NOMO-1 treated with DMSO at 0.1 percent for 48 hours (cell line): Measurements from ENCODE around the gene DRG2.

ENCODE experiments used
- DNase-seq: peaks from one replicate; lab custom pipeline; 2025; ENCODE audit not compliant: unreplicated experiment; lab: John Stamatoyannopoulos, UW

The DRG2 gene

DNA sequence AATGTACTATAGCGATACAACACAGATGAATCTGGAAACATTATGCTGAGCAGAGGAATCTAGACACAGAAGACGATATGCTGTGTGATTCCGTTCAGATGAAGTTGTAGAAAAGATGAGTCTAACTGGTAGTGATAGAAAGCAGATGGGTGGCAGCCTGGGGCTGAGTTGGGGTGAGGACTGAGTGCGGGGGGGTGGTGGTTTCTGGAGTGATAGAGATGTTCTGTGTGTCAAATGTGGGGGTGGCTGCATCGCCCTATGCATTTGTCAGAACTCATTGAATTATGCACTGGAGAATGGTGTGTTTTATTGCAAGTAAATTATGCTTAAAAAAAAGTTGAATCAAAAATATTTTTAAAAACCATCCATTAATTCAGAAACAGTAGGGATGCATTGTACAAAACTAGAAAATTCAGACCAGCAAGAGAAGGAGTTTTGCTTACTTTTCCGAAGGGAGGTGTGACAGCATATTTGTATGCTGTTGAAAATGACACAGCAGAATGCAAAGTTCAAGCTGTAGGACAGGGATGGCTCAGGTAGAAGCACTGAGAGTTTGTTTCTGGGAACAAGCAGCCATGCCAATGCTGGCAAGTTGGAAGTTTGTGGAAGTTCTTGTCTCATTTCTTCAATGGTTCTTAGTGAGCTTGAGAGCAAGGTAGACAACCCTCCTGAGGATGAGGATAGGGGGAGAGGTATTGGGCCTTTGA, 13.0 kb upstream of the DRG2 start:
- no peak for DNase-seq

DNA sequence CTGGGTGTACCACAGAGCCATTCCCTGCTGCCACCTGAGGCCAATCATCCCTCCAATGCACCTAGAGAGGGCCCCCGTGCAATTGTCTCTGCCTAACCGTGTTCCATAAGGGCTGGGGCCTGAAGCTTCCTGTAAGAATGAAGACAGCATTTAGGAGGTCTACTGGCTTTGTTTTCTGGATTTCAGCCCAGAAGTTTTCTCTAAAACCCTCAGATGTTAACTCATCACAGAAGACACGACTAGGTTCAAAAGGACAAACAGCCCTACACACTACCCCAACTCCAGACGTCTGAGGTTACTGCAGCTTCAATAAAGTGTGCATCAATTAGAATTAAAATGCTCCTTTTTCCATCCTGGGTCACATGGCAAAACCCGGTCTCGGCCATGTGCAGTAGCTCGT, 10.8 kb upstream of the DRG2 start:
- DNase-seq: no peak

DNA sequence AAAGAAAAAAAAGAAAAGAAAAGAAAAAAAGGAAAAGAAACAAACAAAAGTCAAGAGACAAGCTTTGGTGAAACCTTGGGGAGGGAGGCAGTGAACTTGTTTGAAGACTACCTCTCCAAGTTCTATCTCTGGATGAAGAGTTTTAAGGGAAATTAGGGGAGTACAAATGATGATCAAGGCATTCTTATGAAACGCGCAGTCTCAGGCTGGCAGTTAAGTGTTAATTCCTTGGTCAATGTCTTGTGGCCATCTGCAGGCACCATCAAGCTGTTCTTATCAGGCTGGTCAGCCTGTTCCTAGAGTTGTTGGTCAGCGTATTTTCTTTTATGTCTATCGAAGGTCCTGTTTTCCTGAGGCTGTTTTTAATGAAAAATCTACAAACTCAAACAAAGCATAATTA, 8.2 kb upstream of the DRG2 start:
- no peak for DNase-seq

- no peak for DNase-seq
Measured at GRCh38 chr17:18084256-18084655, 3.5 kb upstream of the DRG2 start.

DNA sequence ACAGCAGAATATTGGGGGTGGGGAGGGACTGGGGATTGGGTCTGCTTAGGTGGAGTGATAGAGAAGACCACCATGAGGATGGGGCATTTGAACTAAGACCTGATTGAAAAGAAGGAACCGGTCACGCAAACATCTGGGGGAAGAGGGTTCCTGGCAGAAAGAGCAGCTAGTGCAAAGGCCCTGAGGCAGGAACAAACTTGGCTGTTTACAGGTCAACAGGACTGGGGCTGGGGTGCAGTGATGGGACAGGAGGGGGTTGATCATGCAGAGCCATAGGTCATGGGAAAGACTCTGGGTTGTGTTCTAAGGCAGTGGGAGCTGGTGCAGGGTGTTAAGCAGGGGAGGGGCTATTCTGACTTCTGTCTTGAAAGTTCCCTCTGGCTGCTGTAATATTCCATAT, 1.9 kb downstream of the DRG2 start:
- no peak for DNase-seq

GRCh38 chr17:18093616-18094408, 6.1 kb downstream of the DRG2 start:
- DNase-seq: no peak

- DNase-seq: no peak
Measured at GRCh38 chr17:18094409-18094807, 6.7 kb downstream of the DRG2 start.

DNA sequence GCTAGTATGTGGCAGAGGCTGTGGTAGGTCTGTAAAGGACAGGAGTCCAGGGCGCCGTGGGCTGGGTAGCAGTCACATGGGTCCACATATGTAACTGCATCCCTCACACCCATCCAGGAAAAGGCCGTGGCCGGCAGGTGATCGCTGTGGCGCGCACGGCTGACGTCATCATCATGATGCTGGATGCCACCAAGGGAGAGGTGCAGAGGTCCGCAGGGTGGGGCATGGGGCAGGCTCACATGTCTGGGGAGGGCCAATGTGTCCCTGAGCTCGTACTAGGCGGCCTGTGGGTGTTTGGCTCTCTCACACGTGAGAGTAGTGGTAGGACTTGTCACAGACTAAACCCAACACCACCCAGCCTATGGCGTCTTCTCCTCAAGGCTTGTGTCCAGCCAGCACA, 11.8 kb downstream of the DRG2 start:
- DNase-seq: no peak

DNA sequence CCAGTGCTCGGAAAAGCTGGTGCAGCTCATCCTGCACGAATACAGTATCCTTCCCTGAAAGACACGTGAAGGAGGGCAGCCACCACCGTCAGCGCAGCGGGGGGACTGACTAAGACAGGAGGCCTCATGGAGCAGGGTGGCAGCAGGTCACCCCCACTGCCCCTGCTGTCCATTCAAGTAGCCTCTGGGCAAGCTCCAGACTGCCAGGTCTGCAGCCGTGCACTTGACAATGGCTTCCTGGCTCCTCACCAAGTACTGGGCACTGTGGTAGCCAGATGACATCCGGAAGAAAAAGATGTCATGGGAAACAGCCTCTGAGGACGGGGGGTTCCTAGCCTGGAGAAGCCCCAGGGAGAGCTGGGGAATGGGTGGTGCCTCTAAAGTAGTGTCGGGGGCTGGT, 12.9 kb downstream of the DRG2 start:
- DNase-seq: no peak

- no peak for DNase-seq
Measured at GRCh38 chr17:18101828-18102227, 14.1 kb downstream of the DRG2 start.

GRCh38 chr17:18102640-18103039, 14.9 kb downstream of the DRG2 start:
- peak; percentile 33 for DNase-seq

- no peak for DNase-seq
Measured at GRCh38 chr17:18105027-18105426, 17.3 kb downstream of the DRG2 start.

DNA sequence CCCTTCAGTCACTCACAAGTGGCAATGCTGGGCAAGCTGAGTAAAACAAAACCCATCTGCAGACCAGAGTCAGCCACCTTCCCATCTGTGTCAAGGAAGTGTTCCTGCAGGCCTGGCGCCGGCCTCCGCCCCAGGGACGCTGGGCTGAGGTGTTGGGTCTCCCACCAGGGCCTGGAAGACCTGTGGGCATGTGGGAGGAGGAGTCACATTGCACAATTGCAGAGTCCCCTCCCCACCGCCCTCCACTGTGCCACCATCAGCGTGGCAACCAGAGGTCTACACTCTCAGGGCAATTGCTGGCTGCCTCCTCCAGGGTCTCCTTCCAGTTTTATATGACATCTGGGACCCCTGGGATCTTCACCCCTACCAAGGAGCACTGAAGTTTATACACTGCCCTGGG, 17.8 kb downstream of the DRG2 start:
- no peak for DNase-seq

DNA sequence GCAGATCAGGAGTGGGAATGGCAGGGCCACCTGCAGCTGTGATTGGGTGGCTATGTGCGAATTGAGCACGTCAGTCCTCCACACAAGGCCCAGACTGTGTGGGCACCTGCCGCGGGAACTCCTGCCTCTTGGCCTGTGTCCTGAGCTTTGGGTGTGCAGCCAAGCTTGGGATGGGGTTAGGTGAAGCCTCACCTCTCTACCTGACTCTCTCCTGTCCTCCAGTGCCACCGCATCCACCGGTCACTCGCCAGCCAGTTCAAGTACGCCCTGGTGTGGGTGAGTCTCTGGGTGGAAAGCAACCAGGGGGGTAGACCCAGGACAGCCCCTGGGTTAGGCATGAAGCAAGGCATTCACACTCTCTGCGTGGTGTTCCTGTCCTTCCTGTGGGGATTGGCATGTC, 18.5 kb downstream of the DRG2 start:
- no peak for DNase-seq

DNA sequence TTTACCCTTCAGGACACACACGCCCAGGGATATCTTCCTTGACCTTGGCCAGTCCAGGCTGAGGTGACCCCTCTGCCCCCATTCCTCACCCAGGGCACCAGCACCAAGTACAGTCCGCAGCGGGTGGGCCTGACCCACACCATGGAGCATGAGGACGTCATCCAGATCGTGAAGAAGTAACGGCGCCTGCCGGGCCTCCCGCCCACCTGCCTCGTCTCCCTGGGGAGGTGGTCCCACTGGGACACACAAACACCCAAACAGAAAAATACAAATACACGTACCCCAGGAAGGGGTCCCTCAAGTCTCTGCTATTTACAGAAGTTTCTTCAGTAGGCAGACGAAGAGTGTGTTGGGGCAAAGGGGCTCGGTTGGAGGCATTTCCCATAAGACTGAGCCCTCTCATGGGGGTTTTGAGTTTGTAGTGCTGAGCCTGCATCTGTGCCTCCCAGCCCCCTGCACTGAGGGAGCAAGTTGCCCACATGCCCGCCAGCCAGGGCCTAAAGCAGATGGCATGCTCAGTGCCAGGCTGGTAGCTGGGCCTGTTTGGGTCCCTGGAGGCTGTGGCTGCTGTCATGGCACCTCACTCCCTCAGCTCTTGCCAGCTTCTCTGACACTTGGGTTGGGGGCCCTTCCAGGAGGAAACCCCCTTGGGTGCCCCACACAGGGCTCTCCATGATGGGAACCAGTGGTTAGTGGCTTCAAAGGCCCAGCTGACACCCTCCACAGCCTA, 19.5 kb downstream of the DRG2 start:
- no peak for DNase-seq

DNA sequence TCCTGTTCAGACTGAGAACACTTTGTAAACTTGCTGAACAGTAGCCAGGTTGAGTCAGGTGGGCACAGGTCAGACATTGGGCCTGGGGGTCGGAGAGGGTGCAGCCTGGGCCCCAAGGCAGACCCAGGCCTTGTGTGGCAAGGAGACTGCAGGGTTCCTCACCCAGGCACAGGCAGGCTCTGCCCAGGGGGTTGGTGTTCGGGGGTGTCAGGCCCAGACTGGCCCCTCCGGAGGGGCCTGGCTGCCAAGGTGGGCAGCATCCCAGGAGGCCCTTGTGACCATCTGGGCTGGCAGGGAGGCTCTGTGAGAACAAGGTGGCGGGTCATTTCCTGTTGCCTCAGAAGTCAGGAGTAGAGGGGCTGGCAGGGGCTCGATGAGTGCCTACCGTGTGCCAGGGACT, 20.2 kb downstream of the DRG2 start:
- DNase-seq: no peak

DNA sequence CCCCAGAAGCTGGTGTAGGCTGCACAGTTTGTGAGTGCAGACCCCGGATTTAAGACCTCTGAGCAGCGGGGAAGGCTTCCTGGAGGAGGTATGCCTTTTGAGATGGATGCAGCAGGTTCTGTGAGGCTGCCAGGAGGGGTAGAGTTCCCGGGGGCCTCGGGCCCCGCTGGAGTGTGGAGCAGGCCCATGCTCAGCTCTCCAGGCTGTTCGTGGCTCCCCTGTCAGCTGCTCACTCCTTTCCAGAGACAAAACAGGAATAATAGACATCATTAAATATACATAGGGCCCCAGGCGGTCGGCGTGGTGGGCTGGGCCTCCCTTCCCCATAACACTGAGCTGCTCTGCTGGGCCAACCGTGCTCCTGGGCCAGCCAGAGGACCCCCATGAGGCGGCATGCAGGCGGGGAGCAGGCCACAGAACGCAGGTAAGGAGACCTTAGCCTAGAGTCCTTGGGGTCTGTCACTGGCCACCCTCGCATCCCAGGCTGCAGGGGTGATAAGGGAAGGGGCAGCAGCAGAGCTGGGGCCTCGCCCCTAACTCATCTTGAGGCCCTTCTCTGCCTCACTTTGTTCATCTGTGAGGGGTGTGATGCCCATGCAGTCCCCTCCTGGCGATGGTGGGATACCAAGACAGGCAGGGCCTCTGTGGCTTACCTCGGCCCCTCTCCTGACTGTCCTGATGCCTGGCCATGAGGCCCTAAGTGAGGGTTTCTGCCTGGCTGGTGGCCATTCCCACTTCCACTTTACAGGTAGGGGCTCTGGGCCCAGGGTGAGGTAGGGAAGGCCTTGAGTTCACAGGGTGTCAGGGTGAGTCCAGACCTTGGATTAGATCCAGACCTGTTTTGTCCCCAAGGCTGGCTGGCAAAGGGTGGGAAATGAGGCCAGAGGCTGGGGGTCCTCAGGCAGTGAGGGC, 20.9 kb downstream of the DRG2 start, which contains the start of gene MYO15A:
MYO15A (plus strand) TSS at position 356 of the 912 bp plus-strand sequence. CDS start 10,045 bp downstream, outside the sequence.
- DNase-seq: no peak

- no peak for DNase-seq
Measured at GRCh38 chr17:18109935-18110485, 22.3 kb downstream of the DRG2 start.

DNA sequence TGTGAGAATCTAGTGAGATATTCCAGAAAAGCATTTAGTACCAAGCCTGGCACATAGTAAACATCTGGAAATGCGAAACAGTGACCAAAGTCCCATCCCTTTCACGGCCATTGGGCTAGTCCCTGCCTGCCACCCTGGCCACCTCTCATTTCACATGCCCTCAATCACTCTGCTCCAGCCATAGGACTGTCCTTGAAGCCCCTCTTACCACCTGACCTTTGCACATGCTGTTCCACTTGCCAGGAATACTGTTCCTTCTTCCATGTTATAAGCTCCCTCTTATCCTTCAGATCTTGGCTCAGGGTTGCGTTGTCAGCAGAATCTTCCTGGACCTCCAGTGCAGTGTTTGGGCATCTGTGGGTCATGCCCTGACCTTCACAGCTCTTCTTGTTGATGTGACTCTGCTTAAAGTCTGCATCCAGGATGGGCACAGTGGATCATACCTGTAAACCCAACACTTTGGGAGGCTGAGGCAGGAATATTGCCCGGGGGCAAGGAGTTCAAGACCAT, 22.9 kb downstream of the DRG2 start:
- DNase-seq: no peak

- no peak for DNase-seq
Measured at GRCh38 chr17:18111330-18111971, 23.7 kb downstream of the DRG2 start.
